ENCODE results near the gene GLYR1. TPM values are rescaled to one million over a fixed set of nuclear protein-coding genes. Genes with fewer than 3 reads are reported as not detected.

GLYR1 gene
- total and polyA plus RNA-seq, 2 donors (not counting 1 experiment from before 2014, with no cell fraction given): 34.0 to 137 TPM

- no peak for DNase-seq
- Histone ChIP-seq H3K9ac (ENCODE audit: low read length) (no peak overlapping the region), H3K27me3 (replicated peaks in 1 of 4; ENCODE audit: control extremely low read depth in 1 of 4, control insufficient read depth in 3 of 4, insufficient read depth in 4 of 4, low read length in 3 of 4) (no peaks in the 10 kb centered on the region), H3K4me1 (ENCODE audit: control insufficient read depth in 2 of 2, insufficient read depth in 2 of 2, low read length in 2 of 2) (peaks cover 16 to 23% of the 10 kb centered on the region in 2 donors), H3K27ac (ENCODE audit: low read length in 2 of 2) (no peak overlapping the region), H3K4me2 (replicated peaks; ENCODE audit: low read depth, low read length, poor library complexity, severe bottlenecking) (no peak overlapping the region), H2AFZ (ENCODE audit: insufficient read depth, low read depth, low read length, poor library complexity, severe bottlenecking) (no peak overlapping the region), H3K79me2 (ENCODE audit: control insufficient read depth, insufficient read depth, low read length) (peaks cover 29% of the 10 kb centered on the region), H3K9me3 (ENCODE audit: control extremely low read depth in 1 of 3, control insufficient read depth in 2 of 3, insufficient read depth in 1 of 3, low read length in 2 of 3) (no peaks in the 10 kb centered on the region), H3K36me3 (replicated peaks in 1 of 2; ENCODE audit: control extremely low read depth in 1 of 2, control insufficient read depth in 1 of 2, extremely low read depth in 1 of 2, insufficient read depth in 2 of 2, low read length in 1 of 2) (peaks cover 21 to 67% of the 10 kb centered on the region in 2 experiments), H3K4me3 (ENCODE audit: control extremely low read depth in 1 of 5, extremely low read depth in 1 of 5, insufficient read depth in 1 of 5, low read depth in 2 of 5, low read length in 4 of 5) (no peak overlapping the region), H4K20me1 (ENCODE audit: control insufficient read depth, insufficient read depth, low read length, poor library complexity, severe bottlenecking) (peaks cover 42% of the 10 kb centered on the region)
- H3K27me3 Mint-ChIP-seq: no peaks in the 10 kb centered on the region
- no peak overlapping the region for H3K4me3 Mint-ChIP-seq
- TF ChIP-seq CTCF (IDR thresholded peaks at IDR 0.05) (no peak), EZH2 (IDR thresholded peaks at IDR 0.05; ENCODE audit: borderline replicate concordance, insufficient read depth, low read depth, low read length, poor library complexity, severe bottlenecking) (no peak)
- peaks cover 19% of the 10 kb centered on the region for H3K4me1 Mint-ChIP-seq
- POLR2A ChIA-PET: no interaction called here
- no peak overlapping the region for H3K27ac Mint-ChIP-seq
- 100% methylated on average over 2 of the region's 2 CpGs for WGBS (ENCODE audit: insufficient coverage)
- intact Hi-C loops (cut with micrococcal nuclease): no loop called here
- no peak for ATAC-seq (ENCODE audit: low read depth)
- H3K9me3 Mint-ChIP-seq (ENCODE audit: insufficient read depth): no peaks in the 10 kb centered on the region
- CTCF ChIA-PET: no interaction called here
These were observed 10.4 kb downstream of the GLYR1 start for GRCh38 chr16:4836727-4837126.

- ChIA-PET POLR2A (no interaction called here), CTCF (interaction anchor here (0.7 kb wide), 1 partner anchor 31 kb away, joined by 3 read pairs; the partner anchor contains the start of gene ROGDI)
- H3K27me3 ChIP-seq (replicated peaks in 1 of 4; ENCODE audit: control extremely low read depth in 1 of 4, control insufficient read depth in 3 of 4, insufficient read depth in 4 of 4, low read length in 3 of 4): no peaks in the 10 kb centered on the region
- TF ChIP-seq CTCF (IDR thresholded peaks at IDR 0.05): no peak
- no peak for TF ChIP-seq EZH2 (IDR thresholded peaks at IDR 0.05; ENCODE audit: borderline replicate concordance, insufficient read depth, low read depth, low read length, poor library complexity, severe bottlenecking)
- H3K9me3 Mint-ChIP-seq (ENCODE audit: insufficient read depth): no peaks in the 10 kb centered on the region
- no peak overlapping the region for H3K4me3 ChIP-seq (ENCODE audit: control extremely low read depth in 1 of 5, extremely low read depth in 1 of 5, insufficient read depth in 1 of 5, low read depth in 2 of 5, low read length in 4 of 5)
- peak overlapping the region in 1 of 2 donors; percentile 62 for H3K27ac ChIP-seq (ENCODE audit: low read length in 2 of 2)
- no peak for DNase-seq
- no CpG with 5 or more reads among the region's 1 CpG for WGBS (ENCODE audit: insufficient coverage)
- no peak overlapping the region for H3K9ac ChIP-seq (ENCODE audit: low read length)
- intact Hi-C loops (cut with micrococcal nuclease): no loop called here
- no peaks in the 10 kb centered on the region for H3K9me3 ChIP-seq (ENCODE audit: control extremely low read depth in 1 of 3, control insufficient read depth in 2 of 3, insufficient read depth in 1 of 3, low read length in 2 of 3)
- ATAC-seq (ENCODE audit: low read depth): no peak
- H4K20me1 ChIP-seq (ENCODE audit: control insufficient read depth, insufficient read depth, low read length, poor library complexity, severe bottlenecking): peaks cover 50% of the 10 kb centered on the region
- no peak overlapping the region for H3K27ac Mint-ChIP-seq
- no peak overlapping the region for H2AFZ ChIP-seq (ENCODE audit: insufficient read depth, low read depth, low read length, poor library complexity, severe bottlenecking)
- no peaks in the 10 kb centered on the region for H3K27me3 Mint-ChIP-seq
- no peak overlapping the region for H3K4me3 Mint-ChIP-seq
- H3K4me1 ChIP-seq (ENCODE audit: control insufficient read depth in 2 of 2, insufficient read depth in 2 of 2, low read length in 2 of 2): peaks cover 16 to 23% of the 10 kb centered on the region in 2 donors
- H3K4me2 ChIP-seq (replicated peaks; ENCODE audit: low read depth, low read length, poor library complexity, severe bottlenecking): peak overlapping the region; percentile 33
- peaks cover 14 to 62% of the 10 kb centered on the region in 2 experiments for H3K36me3 ChIP-seq (replicated peaks in 1 of 2; ENCODE audit: control extremely low read depth in 1 of 2, control insufficient read depth in 1 of 2, extremely low read depth in 1 of 2, insufficient read depth in 2 of 2, low read length in 1 of 2)
- peaks cover 48% of the 10 kb centered on the region for H3K79me2 ChIP-seq (ENCODE audit: control insufficient read depth, insufficient read depth, low read length)
- peaks cover 20% of the 10 kb centered on the region for H3K4me1 Mint-ChIP-seq
These were observed 13.5 kb downstream of the GLYR1 start for GRCh38 chr16:4833584-4833983.

All from B cell (primary cell).